OCI-LY7 (cell line): Measurements from ENCODE around the gene C9orf72. TPM values are rescaled to one million over a fixed set of nuclear protein-coding genes. Genes with fewer than 3 reads are reported as not detected.

Experiments used
- BruUV-seq: library from RNA; stranded (reverse); fragments of 400-500 nt; replicated peaks from 2 replicates; lab custom pipeline; 2021; lab: Mats Ljungman, UMichigan
- CTCF ChIA-PET: fragments of 300-600 bp; sonication (Branson Sonifier 250); formaldehyde crosslinking; loops from one replicate; lab custom pipeline; 2022; ENCODE audit warnings: antibody characterized with exemption; ENCODE audit not compliant: unreplicated experiment; lab: Charles Lee
- POLR2A ChIA-PET: fragments of 300-600 bp; sonication (Branson Sonifier 250); formaldehyde crosslinking; loops from one replicate; lab custom pipeline; 2022; ENCODE audit warnings: antibody characterized with exemption; lab: Charles Lee
- DNase-seq: peaks from one replicate; pipeline ENCODE4 v3.0.0-alpha.2; 2015; ENCODE audit warnings: low spot score
- H2AFZ ChIP-seq: fragments of 200-600 bp; sonication (generic), shearing (Covaris generic); 2 replicates; pipeline ENCODE4 v1.6.1; 2014; ENCODE audit warnings: mild to moderate bottlenecking, antibody characterized with exemption, low read length, moderate library complexity
- H3K27ac ChIP-seq: fragments of 200-600 bp; sonication (generic); 2 replicates; pipeline ENCODE4 v1.5.1; 2014; ENCODE audit warnings: mixed run types, low read depth, mild to moderate bottlenecking, moderate library complexity, low read length, inconsistent platforms; ENCODE audit not compliant: poor library complexity, severe bottlenecking
- H3K36me3 ChIP-seq: fragments of 200-600 bp; sonication (generic); 2 replicates; pipeline ENCODE4 v1.6.1; 2014; ENCODE audit warnings: mild to moderate bottlenecking, antibody characterized with exemption, low read length, moderate library complexity, mixed read lengths; ENCODE audit not compliant: insufficient read depth
- H3K4me1 ChIP-seq: fragments of 200-600 bp; sonication (generic); 2 replicates; pipeline ENCODE4 v1.5.1; 2014; ENCODE audit warnings: mild to moderate bottlenecking, low read length; ENCODE audit not compliant: insufficient read depth, poor library complexity, severe bottlenecking
- H3K4me2 ChIP-seq: fragments of 200-600 bp; sonication (generic); 2 replicates; pipeline ENCODE4 v1.6.1; 2014; ENCODE audit warnings: mild to moderate bottlenecking, low read length
- H3K4me3 ChIP-seq: fragments of 200-600 bp; sonication (generic); 2 replicates; pipeline ENCODE4 v1.5.1; 2014; ENCODE audit warnings: mild to moderate bottlenecking, low read depth, low read length; ENCODE audit not compliant: poor library complexity, severe bottlenecking
- H3K79me2 ChIP-seq: fragments of 200-600 bp; sonication (generic); 2 replicates; pipeline ENCODE4 v1.6.1; 2016; ENCODE audit warnings: low read depth, mild to moderate bottlenecking, low read length, moderate library complexity, mixed read lengths; ENCODE audit not compliant: insufficient read depth
- H3K9me2 ChIP-seq: fragments of 200-600 bp; sonication (generic); 2 replicates; pipeline ENCODE4 v1.6.1; 2016; ENCODE audit warnings: mild to moderate bottlenecking, low read length, mixed read lengths; ENCODE audit not compliant: insufficient read depth
- H3K9me3 ChIP-seq: fragments of 200-600 bp; sonication (generic); 2 replicates; pipeline ENCODE4 v1.6.1; 2014; ENCODE audit warnings: mild to moderate bottlenecking, mixed run types, low read length, mixed read lengths
- H4K20me1 ChIP-seq: fragments of 200-600 bp; sonication (generic); 2 replicates; pipeline ENCODE4 v1.6.1; 2014; ENCODE audit warnings: mild to moderate bottlenecking, antibody characterized with exemption, low read length, moderate library complexity, mixed read lengths; ENCODE audit not compliant: insufficient read depth
- CTCF ChIP-seq: fragments of 200-600 bp; sonication (generic); conservative IDR thresholded peaks from 2 replicates; pipeline ENCODE4 v1.5.1; 2014; ENCODE audit warnings: mild to moderate bottlenecking, antibody characterized with exemption, low read length, moderate library complexity, mixed read lengths
- EZH2phosphoT487 ChIP-seq: fragments of 200-600 bp; sonication (generic); IDR thresholded peaks from 2 replicates; pipeline ENCODE4 v1.6.1; 2018; ENCODE audit warnings: low read depth, borderline replicate concordance, mild to moderate bottlenecking, mixed run types, antibody characterized with exemption, low read length, moderate library complexity, mixed read lengths
- intact Hi-C: fragments of 100-400 bp; cut with micrococcal nuclease; formaldehyde crosslinking; loops from one replicate; pipeline ENCODE4 v1.10.0; 2022; ENCODE audit not compliant: unreplicated experiment
- total RNA-seq, 2 experiments: library from RNA; depleted of rRNA in 1 of 2; stranded (reverse); fragments of >200 nt in 1 of 2; shearing (Covaris generic) in 1 of 2; gene quantifications; 2 replicates each; pipeline ENCODE4 v1.2.3, GENCODE V29; 2014 to 2022

Gene C9orf72
- total RNA-seq, 2 experiments from 2014 or later, result 12.3 to 16.4 TPM

GRCh38 chr9:27601396-27601795, 28.1 kb upstream of the C9orf72 start:
- Histone ChIP-seq H2AFZ (no peak overlapping the region), H3K36me3 (no peaks in the 10 kb centered on the region), H3K27ac (no peak overlapping the region), H3K4me1 (no peaks in the 10 kb centered on the region), H3K9me2 (no peaks in the 10 kb centered on the region), H3K9me3 (no peaks in the 10 kb centered on the region), H4K20me1 (no peaks in the 10 kb centered on the region), H3K4me2 (no peak overlapping the region), H3K4me3 (no peak overlapping the region), H3K79me2 (no peaks in the 10 kb centered on the region)
- no peak for DNase-seq
- intact Hi-C loops, result no loop called here
- TF ChIP-seq CTCF (no peak), EZH2phosphoT487 (no peak)
- CTCF ChIA-PET, result no interaction called here
- POLR2A ChIA-PET, result no interaction called here
- no TSS peak for BruUV-seq

DNA sequence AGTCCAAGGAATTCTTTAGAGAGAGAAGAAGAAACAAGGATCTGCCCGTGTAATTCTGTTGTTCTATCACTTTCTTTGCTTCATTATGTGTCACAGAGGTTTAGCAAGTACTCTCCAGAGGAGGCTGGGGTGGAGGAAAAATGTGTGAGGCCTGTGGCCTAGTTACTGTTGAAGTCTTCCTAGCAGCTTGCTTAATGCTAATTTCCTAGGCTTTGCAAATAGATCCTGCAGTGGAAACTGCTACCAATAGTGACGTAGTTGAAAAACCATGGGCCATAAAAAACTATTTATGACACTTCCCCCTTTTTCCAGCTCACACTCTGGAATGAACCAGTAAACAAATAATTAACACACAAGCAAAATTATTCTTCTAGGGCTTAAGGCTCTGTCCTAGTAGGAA, 27.0 kb upstream of the C9orf72 start:
- no TSS peak for BruUV-seq
- no peak for TF ChIP-seq CTCF
- TF ChIP-seq EZH2phosphoT487, result no peak
- POLR2A ChIA-PET, result interaction anchor here (0.6 kb wide), 2 partner anchors 59 to 333 kb away, joined by 3 to 4 read pairs; no protein-coding TSS in a partner anchor

GRCh38 chr9:27599870-27600238, 26.6 kb upstream of the C9orf72 start:
- no TSS peak for BruUV-seq
- Histone ChIP-seq H4K20me1 (no peaks in the 10 kb centered on the region), H3K9me2 (no peaks in the 10 kb centered on the region), H3K4me1 (no peaks in the 10 kb centered on the region), H3K27ac (no peak overlapping the region), H3K36me3 (no peaks in the 10 kb centered on the region), H2AFZ (no peak overlapping the region), H3K9me3 (no peaks in the 10 kb centered on the region), H3K4me2 (no peak overlapping the region), H3K79me2 (no peaks in the 10 kb centered on the region), H3K4me3 (no peak overlapping the region)
- no peak for DNase-seq
- intact Hi-C loops, result no loop called here
- TF ChIP-seq EZH2phosphoT487, result no peak
- no peak for TF ChIP-seq CTCF
- POLR2A ChIA-PET, result interaction anchor here (0.6 to 1.2 kb wide), 3 partner anchors 9 to 332 kb away, joined by 3 to 4 read pairs (median 3); no protein-coding TSS in a partner anchor
- CTCF ChIA-PET, result no interaction called here

More for the DNA sequence above, 27.0 kb upstream of the C9orf72 start:
- H3K79me2 ChIP-seq, result no peaks in the 10 kb centered on the region
- no peaks in the 10 kb centered on the region for H3K9me3 ChIP-seq
- H3K4me2 ChIP-seq, result no peak overlapping the region
- no peak overlapping the region for H2AFZ ChIP-seq
- H3K4me3 ChIP-seq, result no peak overlapping the region
- CTCF ChIA-PET, result no interaction called here
- H3K36me3 ChIP-seq, result no peaks in the 10 kb centered on the region
- H3K4me1 ChIP-seq, result no peaks in the 10 kb centered on the region
- DNase-seq, result no peak
- no peaks in the 10 kb centered on the region for H4K20me1 ChIP-seq
- no peak overlapping the region for H3K27ac ChIP-seq
- intact Hi-C loops, result no loop called here
- no peaks in the 10 kb centered on the region for H3K9me2 ChIP-seq
